Stimulated activated CD8-positive, alpha-beta memory T cell treated with anti-CD3 and anti-CD28 coated beads, Interleukin-7, amount 100 ng/mL, for 24 hours (primary cell): ENCODE results near the gene SPTBN5.

ENCODE experiments used
- DNase-seq: peaks from one replicate; pipeline ENCODE4 v3.0.0-alpha.2; 2020; ENCODE audit warnings: low read depth

Gene SPTBN5

GRCh38 chr15:41844814-41845213, 49.0 kb downstream of the SPTBN5 start:
- no peak for DNase-seq

GRCh38 chr15:41843571-41843970, 50.3 kb downstream of the SPTBN5 start:
- DNase-seq: no peak

- DNase-seq: no peak
These were observed 51.6 kb downstream of the SPTBN5 start for GRCh38 chr15:41842229-41842628.

DNA sequence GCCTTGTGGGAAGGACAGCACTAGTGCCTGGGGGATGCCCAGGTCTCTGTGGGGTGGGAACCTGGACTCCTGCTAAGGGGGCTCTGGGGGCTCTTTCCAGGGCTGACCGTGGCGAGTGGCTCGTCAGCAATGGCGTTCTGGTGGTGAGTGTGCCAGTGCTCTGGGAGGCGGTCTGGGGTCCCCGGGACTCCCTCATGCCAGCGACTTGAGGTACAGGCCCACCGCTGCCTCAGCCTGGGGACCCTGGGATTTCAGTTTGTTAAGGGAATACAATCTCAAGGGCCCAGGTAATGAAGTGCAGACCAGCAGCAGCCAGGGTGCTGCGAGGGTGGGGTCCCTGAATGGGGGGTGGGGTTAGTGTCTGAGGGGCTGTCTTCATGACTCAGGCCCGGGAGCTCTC, 52.7 kb downstream of the SPTBN5 start:
- no peak for DNase-seq

DNA sequence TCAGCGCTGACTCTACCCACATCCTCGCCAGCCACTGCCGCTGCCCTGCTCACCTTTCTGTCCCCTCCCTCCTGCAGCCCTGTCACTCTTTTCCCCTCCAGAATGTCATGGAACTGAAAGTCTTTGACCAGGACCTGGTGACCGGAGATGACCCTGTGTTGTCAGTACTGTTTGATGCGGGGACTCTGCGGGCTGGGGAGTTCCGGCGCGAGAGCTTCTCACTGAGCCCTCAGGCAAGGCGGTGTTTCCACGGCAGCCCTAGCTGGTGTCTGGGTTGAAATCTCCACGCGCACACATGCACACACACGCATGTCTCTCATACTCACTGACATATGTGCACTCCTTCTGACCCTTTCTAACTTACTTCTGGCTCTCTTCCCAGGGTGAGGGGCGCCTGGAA, 53.2 kb downstream of the SPTBN5 start:
- no peak for DNase-seq

GRCh38 chr15:41839781-41840491, 53.9 kb downstream of the SPTBN5 start:
- DNase-seq: no peak

DNA sequence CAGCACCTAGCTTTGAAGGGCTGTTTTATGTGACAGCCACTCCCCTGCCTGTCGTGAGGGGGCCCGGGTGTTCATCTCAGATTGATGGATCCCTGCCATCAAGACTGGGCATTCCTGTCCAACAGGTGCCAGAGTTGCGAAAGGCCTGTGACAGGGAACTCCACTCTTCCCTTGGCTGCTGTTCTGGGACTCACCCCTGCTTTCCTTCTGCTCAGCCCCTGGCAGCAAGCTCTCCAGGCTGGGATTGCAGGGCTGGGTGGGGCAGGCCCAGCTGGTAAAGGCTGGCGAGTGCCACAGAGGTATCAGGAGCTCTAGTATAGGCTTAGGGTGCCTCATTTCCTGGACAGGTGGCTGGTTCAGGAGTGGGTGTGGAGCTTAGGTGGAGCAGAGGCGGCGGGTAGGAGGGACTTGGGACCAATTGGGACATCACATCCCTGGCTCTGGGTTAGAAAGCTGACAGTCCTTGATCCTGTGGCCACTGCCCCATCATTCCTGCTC, 55.4 kb downstream of the SPTBN5 start, which contains the start of gene PLA2G4B:
Gene PLA2G4B (plus strand): TSS at position 448 of the 498 bp plus-strand sequence. CDS start 67 bp downstream, outside the sequence.
- DNase-seq: no peak

- DNase-seq: no peak
These were observed 57.0 kb downstream of the SPTBN5 start for GRCh38 chr15:41836713-41837454.

DNA sequence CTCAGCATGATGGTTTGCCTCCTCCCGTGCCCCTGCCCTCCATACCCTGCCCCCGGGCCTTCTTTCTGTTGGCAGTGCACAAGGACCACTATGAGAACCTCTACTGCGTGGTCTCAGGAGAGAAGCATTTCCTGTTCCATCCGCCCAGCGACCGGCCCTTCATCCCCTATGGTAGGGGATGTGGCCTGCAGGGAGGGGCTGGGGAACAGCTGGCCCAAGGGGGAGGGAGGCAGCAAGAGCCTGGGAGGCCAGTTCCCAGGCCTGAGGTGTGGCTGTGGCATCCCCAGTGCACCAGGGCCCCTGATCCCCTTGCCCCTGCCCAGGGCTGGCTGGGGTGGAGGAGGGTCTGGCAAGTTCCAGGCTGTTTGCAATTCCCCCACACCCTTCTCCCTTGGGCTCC, 57.8 kb downstream of the SPTBN5 start:
- no peak for DNase-seq

GRCh38 chr15:41834096-41834495, 59.8 kb downstream of the SPTBN5 start:
- DNase-seq: no peak

DNA sequence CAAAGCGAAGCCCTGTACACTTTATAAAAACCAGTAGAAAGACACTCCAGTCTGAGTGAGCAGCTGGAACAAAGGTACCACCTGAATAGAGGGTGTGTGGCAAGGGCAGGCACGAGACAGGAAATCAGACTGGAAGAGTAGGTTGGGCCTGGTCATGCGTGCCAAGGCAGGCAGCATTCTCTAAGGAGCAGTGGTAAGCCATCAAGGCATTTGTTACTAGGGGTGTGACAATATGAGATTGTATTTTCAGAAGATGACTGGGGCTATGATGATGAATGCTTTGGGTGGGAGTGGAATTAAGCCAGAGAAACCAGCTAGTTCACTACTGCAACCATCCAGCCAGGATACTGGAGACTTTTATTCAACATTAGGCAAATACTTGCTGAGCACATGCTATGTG, 61.0 kb downstream of the SPTBN5 start:
- no peak for DNase-seq

DNA sequence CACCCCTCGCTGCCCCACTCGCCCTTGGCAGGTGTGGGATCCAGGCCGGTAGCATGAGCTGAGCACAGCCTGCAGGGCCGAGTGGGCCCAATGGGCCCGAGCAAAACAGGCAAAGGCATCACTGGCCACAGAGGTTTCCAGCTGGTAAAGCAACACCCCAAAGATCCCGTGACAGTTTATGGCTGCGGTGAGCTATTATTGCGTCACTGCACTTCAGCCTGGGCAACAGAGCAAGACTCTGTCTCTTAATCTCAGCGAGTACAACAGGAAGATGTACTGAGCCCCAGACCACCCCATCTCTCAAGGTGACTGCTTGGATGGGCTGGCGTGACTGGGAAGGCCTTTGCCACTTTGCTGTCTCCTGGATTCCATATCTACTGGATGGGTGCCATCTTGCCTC, 61.6 kb downstream of the SPTBN5 start:
- no peak for DNase-seq

GRCh38 chr15:41831291-41831690, 62.6 kb downstream of the SPTBN5 start:
- peak; percentile 11 for DNase-seq

GRCh38 chr15:41829959-41830646, 63.8 kb downstream of the SPTBN5 start:
- no peak for DNase-seq

- no peak for DNase-seq
These were observed 65.1 kb downstream of the SPTBN5 start for GRCh38 chr15:41828807-41829141.

DNA sequence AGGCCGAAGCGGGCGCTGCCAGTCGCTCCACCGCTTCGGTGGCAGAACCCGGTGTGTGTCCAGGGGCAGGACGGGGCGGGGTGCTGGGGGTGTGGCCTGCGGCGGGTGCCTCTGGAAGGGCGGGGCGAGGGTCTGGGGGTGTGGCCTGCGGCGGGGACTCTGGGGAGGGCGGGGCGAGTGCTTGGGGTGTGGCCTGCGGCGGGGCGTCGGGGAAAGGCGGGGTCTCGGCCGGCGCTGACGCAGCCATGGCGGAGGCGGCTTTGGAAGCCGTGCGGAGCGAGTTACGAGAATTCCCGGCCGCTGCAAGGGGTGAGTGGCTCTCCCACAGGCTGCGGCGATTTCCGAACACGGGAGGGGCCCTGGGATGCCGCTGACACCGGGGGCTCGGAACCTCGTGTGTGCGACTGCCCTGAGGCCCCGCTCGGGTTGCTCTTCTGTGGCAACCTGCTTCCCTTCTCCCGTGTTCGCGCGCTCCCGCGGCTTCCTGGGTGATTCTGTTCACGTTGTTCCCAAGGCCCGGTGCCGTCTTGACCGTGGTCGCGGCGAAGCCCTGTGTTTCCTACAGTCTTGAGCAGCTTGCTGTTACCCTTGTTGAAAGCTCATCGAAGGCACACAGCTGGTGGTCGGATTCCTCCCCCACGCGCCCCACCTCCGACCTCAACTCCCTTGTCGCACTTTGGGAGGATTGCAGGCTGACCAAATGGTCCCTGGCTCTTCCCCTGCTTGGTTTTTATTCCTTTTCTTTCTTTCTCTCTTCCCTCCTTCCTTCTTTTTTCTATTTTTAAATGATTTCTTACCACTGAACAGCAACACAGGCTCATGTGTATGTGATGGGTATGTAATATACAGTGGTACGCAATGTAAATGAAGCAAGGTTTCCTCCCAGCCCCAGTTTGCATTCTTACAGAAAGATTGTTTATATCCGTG, 65.7 kb downstream of the SPTBN5 start, which contains the start of gene JMJD7:
Gene JMJD7 (plus strand): TSS at position 213 of the 927 bp plus-strand sequence. CDS start 33 bp downstream, at position 246.
- peak; percentile 96 for DNase-seq

DNA sequence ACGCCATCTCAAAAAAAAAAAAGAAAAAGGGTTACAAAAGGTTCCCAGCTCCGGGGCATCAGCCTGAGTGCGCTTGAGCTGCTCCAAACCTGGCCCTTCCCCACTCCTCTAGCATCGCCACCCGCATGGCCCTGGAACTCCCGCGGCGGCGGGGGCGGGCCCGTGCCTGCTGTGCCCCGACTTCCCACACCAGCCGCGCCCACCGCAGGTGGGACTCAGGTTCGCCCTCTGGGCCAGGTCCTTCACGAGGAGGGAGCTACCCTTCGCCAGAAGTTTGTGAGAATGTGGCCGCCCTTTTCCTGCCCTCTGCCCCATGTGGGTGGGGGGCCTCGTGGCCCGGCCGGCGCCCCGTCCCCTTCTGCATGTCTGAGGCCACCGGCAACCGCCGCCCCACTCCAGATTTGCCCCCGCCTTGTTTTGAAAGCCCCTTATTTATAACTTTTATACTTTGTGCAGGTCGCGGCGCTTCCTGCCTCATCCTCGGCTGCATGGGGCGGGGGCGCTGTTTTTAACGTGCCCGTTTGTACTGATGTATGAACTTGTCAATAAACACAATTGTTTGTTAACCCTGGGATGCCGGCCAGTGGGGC, 66.5 kb downstream of the SPTBN5 start:
- no peak for DNase-seq

GRCh38 chr15:41825572-41826535, 68.0 kb downstream of the SPTBN5 start:
- no peak for DNase-seq

GRCh38 chr15:41825145-41825544, 68.7 kb downstream of the SPTBN5 start:
- DNase-seq: no peak
